ENCODE measurements around the gene GDPD5.

DNA sequence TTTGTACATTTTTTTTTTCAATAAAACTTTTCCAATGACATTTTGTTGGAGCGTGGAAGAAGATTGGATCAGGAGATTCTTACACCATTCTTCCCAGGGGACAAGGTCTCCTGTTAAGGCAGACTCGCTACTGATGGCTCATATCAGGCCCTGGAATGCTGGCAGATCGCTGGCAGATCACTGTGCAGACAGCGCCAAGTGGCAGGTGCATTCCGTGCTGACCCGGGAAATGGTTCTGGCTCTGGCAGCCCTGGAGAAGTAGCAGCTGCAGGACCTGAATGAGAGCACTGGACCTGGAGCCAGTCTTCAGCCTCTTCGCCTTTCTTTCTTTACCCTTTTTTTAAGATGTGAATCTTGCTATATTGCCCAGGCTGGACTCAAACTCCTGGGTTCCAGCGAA, 47.0 kb upstream of the GDPD5 start:
- TF ChIP-seq ZNF274 (IDR thresholded peaks at IDR 0.05; ENCODE audit: low read depth, low read length) (no peak), YY1 (IDR thresholded peaks at IDR 0.05; ENCODE audit: insufficient read depth, insufficient read length) (no peak)

All from NT2/D1 (cell line).